Brain microvascular endothelial cell (primary cell): ENCODE measurements around the gene ST8SIA6.

Source experiments
- DNase-seq: peaks from one replicate; pipeline ENCODE4 v3.0.0-alpha.2; 2020
- H3K27ac ChIP-seq: fragments of 250-450 bp; sonication (Bioruptor Pico); 2 replicates; pipeline ENCODE4 v1.5.1; 2020; ENCODE audit warnings: mild to moderate bottlenecking, moderate library complexity
- H3K27me3 ChIP-seq: fragments of 250-450 bp; sonication (Bioruptor Pico); replicated peaks from 2 replicates; pipeline ENCODE4 v1.5.1; 2020; ENCODE audit warnings: mild to moderate bottlenecking
- H3K36me3 ChIP-seq: fragments of 250-450 bp; sonication (Bioruptor Pico); replicated peaks from 2 replicates; pipeline ENCODE4 v1.5.1; 2020; ENCODE audit warnings: mild to moderate bottlenecking
- H3K4me3 ChIP-seq: 2 replicates; pipeline ENCODE4 v1.5.1; 2011; ENCODE audit warnings: low read depth, mild to moderate bottlenecking, control low read depth, low read length, moderate library complexity
- in situ Hi-C: cut with HindIII; loops from 2 replicates; pipeline ENCODE4 v1.10.0; 2017; ENCODE audit warnings: low sequenced_read_pairs, low pct_ligation_motif_present
- TF ChIP-seq, protein P1 (sequence below): IDR thresholded peaks from 2 replicates; pipeline ENCODE4 v1.5.1; 2011; ENCODE audit warnings: low read depth, mild to moderate bottlenecking, moderate library complexity, low read length, control low read depth, inconsistent platforms; ENCODE audit errors: missing control alignments

ST8SIA6 gene

DNA sequence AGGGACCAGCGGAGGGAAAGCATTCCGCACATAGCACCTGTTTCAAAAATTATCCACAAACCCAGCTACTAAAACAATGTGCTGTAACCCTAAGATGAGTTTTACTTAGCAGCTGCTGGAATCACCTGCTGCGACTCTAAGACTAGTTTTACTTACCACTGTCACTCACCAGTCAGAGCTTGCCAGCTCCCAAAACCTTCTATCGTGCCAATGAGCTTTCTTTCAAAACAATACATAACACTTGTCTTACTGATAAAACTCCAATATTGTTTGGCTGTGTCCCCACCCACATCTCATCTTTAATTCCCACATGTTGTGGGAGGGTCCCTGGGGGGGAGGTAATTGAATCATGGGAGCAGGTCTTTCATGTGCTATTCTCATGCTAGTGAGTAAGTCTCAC lies 18.4 kb downstream of the ST8SIA6 start:
- DNase-seq = no peak
- Histone ChIP-seq H3K27me3 (no peaks in the 10 kb centered on the region), H3K4me3 (no peak overlapping the region), H3K27ac (no peak overlapping the region), H3K36me3 (no peaks in the 10 kb centered on the region)
- TF ChIP-seq, protein P1, sequence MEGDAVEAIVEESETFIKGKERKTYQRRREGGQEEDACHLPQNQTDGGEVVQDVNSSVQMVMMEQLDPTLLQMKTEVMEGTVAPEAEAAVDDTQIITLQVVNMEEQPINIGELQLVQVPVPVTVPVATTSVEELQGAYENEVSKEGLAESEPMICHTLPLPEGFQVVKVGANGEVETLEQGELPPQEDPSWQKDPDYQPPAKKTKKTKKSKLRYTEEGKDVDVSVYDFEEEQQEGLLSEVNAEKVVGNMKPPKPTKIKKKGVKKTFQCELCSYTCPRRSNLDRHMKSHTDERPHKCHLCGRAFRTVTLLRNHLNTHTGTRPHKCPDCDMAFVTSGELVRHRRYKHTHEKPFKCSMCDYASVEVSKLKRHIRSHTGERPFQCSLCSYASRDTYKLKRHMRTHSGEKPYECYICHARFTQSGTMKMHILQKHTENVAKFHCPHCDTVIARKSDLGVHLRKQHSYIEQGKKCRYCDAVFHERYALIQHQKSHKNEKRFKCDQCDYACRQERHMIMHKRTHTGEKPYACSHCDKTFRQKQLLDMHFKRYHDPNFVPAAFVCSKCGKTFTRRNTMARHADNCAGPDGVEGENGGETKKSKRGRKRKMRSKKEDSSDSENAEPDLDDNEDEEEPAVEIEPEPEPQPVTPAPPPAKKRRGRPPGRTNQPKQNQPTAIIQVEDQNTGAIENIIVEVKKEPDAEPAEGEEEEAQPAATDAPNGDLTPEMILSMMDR = no peak
- in situ Hi-C loops = no loop called here

DNA sequence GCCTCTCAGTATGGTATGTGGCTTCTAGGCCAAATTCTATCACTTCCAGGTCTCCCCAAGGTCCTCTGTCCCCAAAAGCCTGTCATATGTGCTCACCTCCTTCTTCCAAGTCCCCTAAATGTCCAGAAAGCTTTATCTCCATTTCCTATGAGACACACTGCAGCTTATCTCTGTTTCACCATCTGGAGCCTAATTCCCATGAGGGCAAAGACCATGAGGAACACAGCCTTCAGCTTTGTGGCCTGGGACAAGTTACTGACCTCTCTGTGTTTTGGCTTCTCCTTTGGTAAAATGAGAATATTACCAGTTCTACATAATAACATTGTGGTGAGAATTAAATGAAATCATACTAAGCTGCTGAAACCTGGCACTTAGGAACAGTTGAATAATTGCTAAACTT lies 19.2 kb downstream of the ST8SIA6 start:
- Histone ChIP-seq H3K36me3 (no peaks in the 10 kb centered on the region), H3K4me3 (no peak overlapping the region), H3K27me3 (no peaks in the 10 kb centered on the region), H3K27ac (no peak overlapping the region)
- TF ChIP-seq, protein P1 = no peak
- no peak for DNase-seq
- in situ Hi-C loops = no loop called here

DNA sequence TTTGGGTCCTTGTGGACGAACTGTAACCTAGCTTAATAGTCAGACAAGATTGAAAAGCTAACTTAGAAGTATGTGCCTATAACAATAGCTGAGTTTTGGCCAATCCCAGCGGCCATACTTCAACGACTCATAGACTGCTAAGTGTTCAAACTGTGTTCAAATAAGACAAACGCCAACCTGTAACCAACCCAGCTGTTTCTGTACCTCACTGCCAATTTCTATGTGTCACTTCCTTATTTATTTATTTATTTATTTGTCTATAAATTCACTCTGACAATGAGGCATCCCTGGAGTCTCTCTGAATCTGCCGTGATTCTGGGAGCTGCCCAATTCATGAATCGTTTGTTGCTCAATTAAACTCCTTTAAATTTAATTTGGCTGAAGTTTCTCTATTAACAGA lies 21.7 kb downstream of the ST8SIA6 start:
- TF ChIP-seq, protein P1 = no peak
- in situ Hi-C loops = no loop called here
- H3K27ac ChIP-seq = no peak overlapping the region
- H3K36me3 ChIP-seq = no peaks in the 10 kb centered on the region
- DNase-seq = no peak
- no peak overlapping the region for H3K4me3 ChIP-seq
- no peaks in the 10 kb centered on the region for H3K27me3 ChIP-seq

DNA sequence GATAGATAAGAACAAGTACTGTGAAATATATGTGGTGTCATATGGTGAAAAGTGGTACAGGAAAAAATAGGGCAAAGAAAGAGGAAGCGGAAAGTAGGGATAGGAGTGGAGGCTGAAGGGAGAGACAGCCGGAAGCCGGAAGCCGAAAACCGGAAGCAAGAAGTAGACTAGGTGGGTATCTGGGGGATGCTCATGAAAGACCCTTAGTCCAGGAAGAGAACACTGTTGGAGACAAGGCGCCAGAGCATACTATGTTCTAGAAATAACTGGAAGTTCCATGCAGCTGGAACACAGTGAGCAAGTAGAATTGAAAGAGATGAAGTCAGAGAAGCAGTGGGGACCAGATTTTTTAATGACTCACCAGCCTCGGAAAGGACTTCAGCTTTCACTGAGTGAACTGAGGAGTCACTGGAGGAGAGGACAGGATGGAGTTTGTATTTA lies 22.5 kb downstream of the ST8SIA6 start:
- Histone ChIP-seq H3K4me3 (no peak overlapping the region), H3K36me3 (no peaks in the 10 kb centered on the region), H3K27ac (no peak overlapping the region), H3K27me3 (no peaks in the 10 kb centered on the region)
- TF ChIP-seq, protein P1 = no peak
- in situ Hi-C loops = no loop called here
- peak; percentile 62 for DNase-seq

DNA sequence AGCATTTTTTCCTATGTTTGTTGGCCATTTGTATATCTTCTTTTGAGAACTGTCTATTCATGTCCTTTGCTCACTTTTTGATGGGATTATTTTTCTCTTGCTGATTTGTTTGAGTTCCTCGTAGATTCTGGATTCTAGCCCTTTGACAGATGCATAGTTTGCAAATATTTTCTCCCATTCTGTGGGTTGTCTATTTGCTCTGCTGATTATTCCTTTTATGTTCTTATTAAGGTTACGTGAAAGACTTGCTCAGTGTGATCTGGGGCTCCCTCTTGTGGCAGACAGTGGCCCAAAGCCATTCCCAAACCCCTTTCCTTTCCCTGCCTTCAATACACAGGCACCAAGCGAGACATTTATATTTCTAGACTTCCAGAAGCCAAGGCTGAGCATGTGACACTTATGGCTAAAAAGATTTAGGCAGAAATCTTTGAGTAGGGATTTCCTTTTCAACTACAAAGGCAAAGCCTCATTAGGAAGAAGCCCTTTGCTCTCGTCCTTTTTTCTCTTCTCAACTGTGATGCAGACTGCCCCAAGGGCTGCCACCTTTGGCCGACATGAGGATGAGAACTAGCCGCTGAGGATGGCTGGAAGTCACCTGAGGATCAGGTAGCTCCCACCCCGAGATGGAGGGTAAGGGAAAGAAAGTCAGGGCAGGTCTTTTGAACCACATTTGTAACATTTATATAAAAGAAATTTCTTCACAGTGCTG lies 23.6 kb downstream of the ST8SIA6 start:
- DNase-seq = peak; percentile 86
- no peaks in the 10 kb centered on the region for H3K27me3 ChIP-seq
- H3K36me3 ChIP-seq = no peaks in the 10 kb centered on the region
- H3K27ac ChIP-seq = no peak overlapping the region
- H3K4me3 ChIP-seq = no peak overlapping the region
- TF ChIP-seq, protein P1 = peak; percentile 94
- in situ Hi-C loops = no loop called here

DNA sequence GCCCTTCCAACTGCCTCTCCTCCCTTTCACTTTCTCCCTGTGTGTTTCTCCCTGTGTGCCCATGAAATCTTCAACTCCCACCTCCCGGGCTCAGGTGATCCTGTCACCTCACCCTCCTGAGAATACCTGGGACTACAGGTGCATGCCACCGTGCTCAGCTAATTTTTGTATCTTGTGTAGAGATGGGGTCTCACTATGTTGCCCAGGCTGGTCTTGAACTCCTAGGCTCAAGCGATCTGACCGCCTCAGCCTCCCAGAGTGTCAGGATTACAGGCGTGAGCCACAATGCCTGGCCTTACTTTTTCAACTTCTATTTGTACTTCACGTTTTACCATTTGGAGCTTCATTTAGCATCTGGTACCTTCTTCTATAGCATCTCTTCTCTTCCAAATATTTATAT lies 24.9 kb downstream of the ST8SIA6 start:
- Histone ChIP-seq H3K27ac (no peak overlapping the region), H3K27me3 (no peaks in the 10 kb centered on the region), H3K36me3 (no peaks in the 10 kb centered on the region), H3K4me3 (no peak overlapping the region)
- TF ChIP-seq, protein P1 = no peak
- DNase-seq = no peak
- in situ Hi-C loops = no loop called here
